AG20443 (cell line): Measurements from ENCODE around the gene RETREG1.
A peak's percentile ranks its signal among the peaks of the same experiment; 100 is the strongest.
"Not testable (repeated sequence)": the region's sequence is repeated elsewhere in the genome, so short reads cannot be mapped to it uniquely, and the experiment has no call there.

Source experiments
- DNase-seq: peaks from one replicate; pipeline ENCODE4 v3.0.0; 2012; ENCODE audit warnings: low spot score, mixed read lengths

Gene RETREG1

GRCh38 chr5:16615741-16616535, 859 bp downstream of the RETREG1 start:
- DNase-seq: no peak

DNA sequence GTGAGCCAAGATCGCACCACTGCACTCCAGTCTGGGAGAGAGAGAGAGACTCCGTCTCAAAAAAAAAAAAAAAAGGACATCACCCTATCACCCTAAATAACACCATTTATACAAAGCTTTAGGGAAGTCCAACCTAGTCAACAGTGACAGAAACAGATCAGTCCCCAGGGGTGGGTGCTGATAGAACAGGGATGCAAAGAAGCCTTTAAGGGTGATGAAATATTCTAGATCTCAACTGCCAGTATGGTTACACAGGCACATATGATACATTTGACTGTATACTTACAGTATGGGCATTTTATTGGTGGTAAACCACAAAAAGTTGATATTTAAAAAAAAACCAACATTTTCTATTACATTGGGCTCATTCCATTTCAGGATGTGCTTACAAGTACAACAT, 4.8 kb downstream of the RETREG1 start:
- DNase-seq: no peak

- DNase-seq: not testable (repeated sequence)
Measured at GRCh38 chr5:16610896-16611295, 5.9 kb downstream of the RETREG1 start.

DNA sequence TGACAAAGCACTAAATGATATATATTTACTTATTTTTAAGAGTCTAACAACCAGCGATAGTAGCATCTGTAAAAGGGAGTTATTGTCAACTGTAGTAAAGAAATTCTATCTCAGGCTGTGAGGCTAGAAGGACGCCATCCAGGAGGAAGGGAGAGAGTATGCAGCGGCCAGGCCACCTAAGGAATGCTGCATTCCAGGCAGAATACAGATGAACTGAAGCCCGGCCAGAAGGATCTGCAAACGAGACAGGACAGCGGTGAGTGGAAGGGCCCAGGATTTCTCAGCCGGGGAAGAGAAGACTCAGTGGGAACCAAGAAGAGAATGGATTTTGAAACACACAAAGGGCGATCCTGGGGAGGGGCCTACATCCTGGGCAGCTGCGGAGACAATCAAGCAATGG, 7.4 kb downstream of the RETREG1 start:
- no peak for DNase-seq

DNA sequence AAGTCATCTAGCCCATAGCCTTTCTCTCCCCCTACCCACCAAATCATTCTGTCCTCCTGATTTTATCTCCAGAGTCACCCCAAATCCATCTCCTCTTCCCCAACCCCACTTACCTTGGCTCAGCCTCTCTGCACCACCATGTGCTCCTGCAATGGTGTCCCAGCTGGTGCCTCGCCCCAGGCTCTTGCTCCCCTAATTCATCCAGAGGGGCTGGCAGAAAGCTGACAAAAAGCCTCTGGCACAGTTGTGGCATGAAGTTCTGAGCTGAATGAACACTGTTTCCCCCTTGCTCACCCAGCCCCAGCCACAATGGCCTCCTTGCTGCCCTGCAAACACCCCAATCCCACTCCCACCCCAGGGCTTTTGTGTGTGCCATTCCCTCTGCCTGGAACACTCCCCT, 10.2 kb downstream of the RETREG1 start:
- DNase-seq: no peak

DNA sequence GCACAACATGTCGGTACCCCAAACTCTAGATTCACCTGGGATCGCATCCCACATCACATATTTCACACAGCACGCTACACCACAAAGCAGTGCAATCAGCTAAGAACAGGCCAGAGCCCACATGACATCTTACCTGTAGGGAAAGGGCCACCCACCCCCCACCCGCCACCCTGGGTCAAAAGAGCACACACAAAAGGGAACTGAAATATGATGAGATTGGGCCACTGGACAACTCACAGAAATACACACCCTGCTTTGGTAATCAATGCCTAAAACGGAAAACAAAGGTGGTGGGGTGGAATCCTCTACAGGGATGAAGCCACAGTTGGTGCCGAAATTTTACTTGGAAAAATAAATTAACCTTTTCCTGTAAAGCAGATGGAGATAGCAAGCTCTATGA, 13.1 kb downstream of the RETREG1 start:
- DNase-seq: no peak

- DNase-seq: no peak
Measured at GRCh38 chr5:16603295-16603694, 13.5 kb downstream of the RETREG1 start.

GRCh38 chr5:16602182-16602581, 14.6 kb downstream of the RETREG1 start:
- DNase-seq: no peak

DNA sequence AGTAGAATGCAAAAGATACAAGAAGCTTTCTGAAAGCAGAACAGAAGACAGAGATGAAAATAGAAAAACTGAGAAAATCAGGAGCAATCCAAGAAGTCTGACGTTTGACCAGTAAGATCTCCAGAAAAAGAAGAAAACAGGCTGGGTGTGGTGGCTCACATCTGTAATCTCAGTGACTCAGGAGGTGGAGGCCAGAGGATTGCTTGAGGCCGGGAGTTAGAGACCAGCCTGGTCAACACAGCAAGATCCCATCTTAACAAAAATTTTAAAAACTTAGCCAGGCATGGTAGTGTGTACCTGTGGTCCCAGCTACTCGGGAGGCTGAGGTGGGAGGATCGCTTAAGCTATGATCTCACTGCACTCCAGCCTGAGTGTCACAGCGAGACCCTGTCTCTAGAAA, 15.9 kb downstream of the RETREG1 start:
- DNase-seq: no peak

DNA sequence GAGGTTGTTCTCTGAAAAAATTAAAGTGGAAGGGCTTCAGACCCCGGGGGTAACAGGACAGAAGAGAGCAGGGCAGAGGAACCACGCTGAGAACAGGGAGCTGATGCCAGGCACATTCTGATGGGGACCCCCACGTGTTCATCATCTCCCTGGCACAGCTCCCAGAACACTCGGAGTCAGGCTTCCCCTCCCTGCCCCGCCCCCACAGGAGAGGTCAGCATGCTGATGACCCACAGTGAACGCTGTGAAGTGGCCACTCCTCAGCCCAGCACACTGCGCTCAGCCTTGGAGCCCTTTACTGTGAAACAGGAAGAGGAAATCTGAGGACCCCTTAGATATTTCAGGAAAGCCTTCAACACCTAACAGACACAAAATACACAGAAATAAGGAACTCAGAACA, 16.4 kb downstream of the RETREG1 start:
- peak; percentile 27 for DNase-seq

GRCh38 chr5:16597946-16598694, 18.7 kb downstream of the RETREG1 start:
- no peak for DNase-seq

- DNase-seq: peak; percentile 56
Measured at GRCh38 chr5:16596581-16596940, 20.2 kb downstream of the RETREG1 start.

DNA sequence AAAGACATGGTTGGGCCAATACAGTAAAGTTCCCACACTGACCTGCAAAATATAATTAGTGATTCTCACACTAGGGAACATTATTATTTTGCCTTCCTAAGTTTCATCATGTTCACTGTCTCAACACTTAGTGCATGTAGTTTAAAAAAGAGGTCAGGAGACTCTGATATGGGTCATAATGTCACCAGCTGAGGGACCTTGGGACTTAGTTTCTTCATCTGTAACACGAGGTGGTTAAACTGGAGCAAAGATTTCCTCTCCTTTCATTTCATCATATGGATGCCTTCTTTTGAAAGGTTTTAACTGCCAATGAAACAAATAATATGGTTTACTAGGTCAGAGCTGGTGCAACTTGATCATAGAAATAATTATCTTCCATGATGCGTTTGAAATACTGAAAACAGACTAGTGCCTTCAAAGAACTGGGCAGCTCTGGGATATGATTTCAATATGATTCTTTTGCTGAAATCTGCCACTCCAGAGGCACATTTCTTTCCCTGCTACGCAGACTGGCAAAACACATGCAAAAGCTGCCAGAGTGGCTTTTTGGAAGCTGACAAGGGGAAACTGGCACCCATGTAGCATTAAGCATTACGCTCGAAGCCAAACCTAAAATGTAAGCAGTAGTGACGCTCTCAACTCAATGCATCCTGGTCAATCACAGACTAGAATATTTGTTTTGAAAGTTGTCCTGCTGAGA, 20.8 kb downstream of the RETREG1 start:
- DNase-seq: no peak

DNA sequence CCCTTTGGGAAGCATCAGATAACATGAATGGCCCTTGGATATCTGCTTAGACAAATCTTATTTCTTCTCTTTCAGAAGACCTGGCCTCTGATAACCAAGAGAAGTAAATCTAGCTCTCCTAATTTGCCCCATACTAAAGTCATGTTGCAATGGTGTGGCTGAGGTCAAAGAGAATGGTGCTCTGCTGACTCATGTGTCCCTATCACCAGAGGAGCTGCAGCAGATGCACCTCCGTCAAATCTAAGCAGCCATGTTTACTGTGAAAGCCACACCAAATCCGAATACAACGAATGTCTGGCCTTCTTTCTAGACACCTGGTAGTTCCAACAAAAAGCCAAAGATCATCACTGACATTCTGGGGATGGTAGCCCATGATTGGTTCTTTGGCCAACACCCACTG, 23.2 kb downstream of the RETREG1 start:
- DNase-seq: peak; percentile 30

DNA sequence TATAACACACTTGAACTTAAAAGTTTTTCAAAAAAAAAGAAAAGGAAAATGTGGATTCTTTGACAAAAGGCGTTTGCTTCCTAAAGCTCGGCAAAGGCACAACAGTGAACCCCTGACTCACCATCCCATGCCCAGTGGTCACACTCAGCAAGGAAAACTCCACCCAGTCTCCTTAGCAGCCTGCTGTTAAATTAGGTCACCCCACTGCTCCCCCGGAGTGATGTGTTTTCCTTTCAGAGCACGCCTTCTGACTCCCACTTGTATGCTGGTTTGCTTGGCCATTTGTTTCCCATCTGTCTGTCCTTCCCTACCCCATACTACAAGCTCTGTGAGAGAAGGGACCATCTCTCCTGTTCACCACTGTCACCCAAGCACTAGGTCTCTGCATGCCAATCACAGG, 23.8 kb downstream of the RETREG1 start:
- DNase-seq: peak; percentile 86

GRCh38 chr5:16592255-16592654, 24.5 kb downstream of the RETREG1 start:
- no peak for DNase-seq

GRCh38 chr5:16590685-16591084, 26.1 kb downstream of the RETREG1 start:
- no peak for DNase-seq

DNA sequence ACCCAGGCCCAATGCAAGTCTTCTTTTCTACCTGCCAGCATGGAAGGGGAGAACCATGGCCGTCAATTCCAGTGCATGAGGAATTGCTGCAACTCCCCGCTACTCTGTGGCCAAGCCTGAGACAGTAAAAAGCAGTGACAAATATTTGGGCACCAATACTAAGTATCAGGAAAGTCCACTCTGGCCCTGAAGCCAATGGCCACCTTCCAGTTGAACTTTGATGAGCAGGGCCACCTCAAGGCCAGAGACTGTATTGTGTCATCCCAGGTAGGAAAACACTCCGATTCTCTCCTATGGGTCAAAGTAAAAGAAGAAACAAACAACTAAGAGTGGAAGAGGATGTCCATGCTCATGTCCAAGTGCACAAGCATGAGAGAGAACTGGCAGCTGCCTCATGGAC, 27.1 kb downstream of the RETREG1 start:
- DNase-seq: no peak

DNA sequence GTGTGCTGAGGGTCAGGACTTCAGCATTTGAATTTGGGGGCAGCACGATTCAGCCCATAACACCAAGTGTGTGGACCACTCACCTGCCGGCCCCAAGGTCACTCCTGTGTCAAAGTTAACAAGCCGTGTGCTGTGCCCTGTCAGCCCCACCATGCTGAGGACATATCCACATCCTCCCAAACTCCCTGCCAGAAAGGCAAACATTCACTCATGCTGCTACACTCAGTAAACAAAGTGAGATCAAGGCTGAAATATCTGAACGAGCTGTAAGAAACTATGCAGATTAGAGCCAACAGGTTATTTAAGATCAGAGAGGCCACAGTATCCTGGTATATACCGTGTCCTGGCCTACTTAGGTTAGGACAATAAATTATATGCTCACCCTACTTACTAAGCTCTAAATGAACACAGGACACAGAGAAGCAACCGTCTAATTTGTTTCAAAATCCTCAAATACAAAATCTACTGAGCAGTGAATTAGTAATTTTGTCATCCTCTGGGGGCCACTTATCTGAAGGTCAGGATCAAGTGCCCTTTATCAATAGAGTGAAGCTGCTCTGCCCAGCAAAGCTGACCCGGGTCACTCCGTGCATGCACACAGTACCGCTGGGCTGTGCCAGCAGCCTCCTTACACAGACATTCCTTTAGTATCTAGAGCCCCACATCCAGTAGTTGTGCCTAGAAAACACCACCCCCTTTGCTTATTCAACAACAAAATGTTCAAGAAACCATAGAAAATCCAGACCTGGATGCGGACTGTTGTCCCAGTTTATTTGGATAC, 28.2 kb downstream of the RETREG1 start:
- no peak for DNase-seq

GRCh38 chr5:16586556-16586955, 30.2 kb downstream of the RETREG1 start:
- DNase-seq: no peak

DNA sequence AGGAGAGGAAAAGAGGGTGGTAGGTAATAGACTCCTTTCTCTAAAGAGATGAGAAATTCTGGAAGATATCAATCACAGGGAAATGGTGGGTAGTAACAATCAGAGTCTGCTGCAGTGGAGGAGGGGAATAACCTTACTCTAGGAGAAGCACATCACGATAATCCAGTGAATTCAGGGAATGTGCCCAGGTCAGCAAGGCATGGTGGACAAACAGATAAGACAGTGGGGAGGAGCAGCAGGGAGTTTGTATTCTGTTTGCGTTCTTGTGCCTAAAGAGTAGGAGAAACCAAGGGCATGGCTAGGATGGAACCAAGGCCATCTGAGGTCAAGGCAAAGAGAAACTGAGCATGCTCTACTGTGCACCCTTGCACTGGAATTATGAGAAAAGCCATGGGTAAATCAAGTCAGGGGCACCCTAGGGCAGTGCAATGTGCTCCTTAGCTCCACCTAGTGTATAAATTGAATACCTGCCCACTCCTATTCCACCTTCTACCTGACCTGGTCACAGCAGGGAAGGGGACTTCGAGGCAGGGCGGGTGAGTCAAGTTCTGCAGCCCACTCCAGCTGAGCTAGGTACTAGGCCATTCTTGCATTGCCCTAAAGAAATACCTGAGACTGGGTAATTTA, 31.6 kb downstream of the RETREG1 start:
- DNase-seq: no peak

DNA sequence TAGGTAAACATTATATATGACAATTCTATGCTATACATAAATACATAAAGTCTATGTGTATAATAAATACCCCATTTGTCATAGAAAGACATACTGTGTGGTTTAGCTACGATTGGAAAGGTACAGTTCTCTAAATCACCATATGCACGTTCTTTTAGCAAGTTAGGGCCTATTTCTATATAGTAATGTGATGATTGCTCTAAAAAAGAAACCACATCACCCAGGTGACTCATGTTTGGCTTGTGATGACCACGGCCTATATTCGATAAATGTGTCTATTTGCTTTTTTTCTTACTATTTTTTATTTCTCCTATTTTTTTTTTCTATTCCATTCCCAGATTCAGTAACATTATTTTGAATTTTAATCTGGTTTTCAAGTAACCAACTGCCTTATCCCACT, 34.7 kb downstream of the RETREG1 start:
- DNase-seq: no peak
